Upper lobe of left lung (tissue), 4 donors: ENCODE results near the gene STK17B.

Experiments
- EP300 ChIP-seq, 4 donors: sonication (generic); formaldehyde crosslinking; IDR thresholded peaks; one replicate each; pipeline ENCODE4 v1.5.1; 2017; ENCODE audit warnings: antibody characterized with exemption in 4 of 4, control low read depth in 2 of 4
- POLR2A ChIP-seq, 4 donors: fragments of 450-650 bp; IDR thresholded peaks; one replicate each; pipeline ENCODE4 v1.5.1; 2016 to 2017; ENCODE audit warnings: antibody characterized with exemption in 4 of 4, mild to moderate bottlenecking in 2 of 4
- POLR2AphosphoS5 ChIP-seq, 2 donors: sonication (generic); formaldehyde crosslinking; IDR thresholded peaks; one replicate each; pipeline ENCODE4 v1.5.1; 2017; ENCODE audit warnings: antibody characterized with exemption in 2 of 2
- TF ChIP-seq, protein P1 (sequence below), 6 experiments: fragments of 450-650 bp in 4 of 6; fragments of 200-600 bp in 2 of 6; sonication (generic) in 2 of 6; IDR thresholded peaks; one replicate each; pipeline ENCODE4 v1.5.1; 2016 to 2019; ENCODE audit warnings: antibody characterized with exemption in 6 of 6

DNA sequence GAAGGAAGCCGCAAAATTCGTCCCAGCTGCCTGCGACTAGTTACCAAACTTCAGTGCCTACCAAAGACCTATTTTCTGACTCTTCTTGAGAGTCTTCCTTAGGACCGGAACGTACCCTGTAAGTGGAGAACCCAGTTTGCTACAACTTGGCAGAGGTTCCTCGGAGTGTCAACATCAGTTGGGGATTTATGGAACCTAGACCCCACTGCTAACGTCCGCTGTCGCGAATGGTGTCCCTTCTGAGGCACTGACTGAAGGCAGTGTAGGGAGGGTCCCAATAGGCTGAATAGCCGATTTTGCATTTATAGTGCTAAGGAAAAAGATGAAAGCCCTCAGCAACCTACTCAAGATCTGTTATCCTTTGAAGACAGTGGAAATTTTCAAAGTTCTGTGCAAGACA lies 568 bp upstream of the STK17B start:
- TF ChIP-seq, protein P1, sequence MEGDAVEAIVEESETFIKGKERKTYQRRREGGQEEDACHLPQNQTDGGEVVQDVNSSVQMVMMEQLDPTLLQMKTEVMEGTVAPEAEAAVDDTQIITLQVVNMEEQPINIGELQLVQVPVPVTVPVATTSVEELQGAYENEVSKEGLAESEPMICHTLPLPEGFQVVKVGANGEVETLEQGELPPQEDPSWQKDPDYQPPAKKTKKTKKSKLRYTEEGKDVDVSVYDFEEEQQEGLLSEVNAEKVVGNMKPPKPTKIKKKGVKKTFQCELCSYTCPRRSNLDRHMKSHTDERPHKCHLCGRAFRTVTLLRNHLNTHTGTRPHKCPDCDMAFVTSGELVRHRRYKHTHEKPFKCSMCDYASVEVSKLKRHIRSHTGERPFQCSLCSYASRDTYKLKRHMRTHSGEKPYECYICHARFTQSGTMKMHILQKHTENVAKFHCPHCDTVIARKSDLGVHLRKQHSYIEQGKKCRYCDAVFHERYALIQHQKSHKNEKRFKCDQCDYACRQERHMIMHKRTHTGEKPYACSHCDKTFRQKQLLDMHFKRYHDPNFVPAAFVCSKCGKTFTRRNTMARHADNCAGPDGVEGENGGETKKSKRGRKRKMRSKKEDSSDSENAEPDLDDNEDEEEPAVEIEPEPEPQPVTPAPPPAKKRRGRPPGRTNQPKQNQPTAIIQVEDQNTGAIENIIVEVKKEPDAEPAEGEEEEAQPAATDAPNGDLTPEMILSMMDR (IDR thresholded peaks at IDR 0.05) = no peak
- no peak for TF ChIP-seq POLR2AphosphoS5 (IDR thresholded peaks at IDR 0.05)
- TF ChIP-seq EP300 (IDR thresholded peaks at IDR 0.05) = no peak
- TF ChIP-seq POLR2A (IDR thresholded peaks at IDR 0.05) = no peak
